Activated naive CD8-positive, alpha-beta T cell treated with anti-CD3 and anti-CD28 coated beads, Interleukin-2, amount 50 U/mL, for 24 hours (primary cell): Measurements from ENCODE around the gene ZBTB34.

Experiments
- ATAC-seq: fragments of 150-1000 bp; cut with Tn5 transposase; one replicate; pipeline ENCODE4 v1.10.0; 2021
- DNase-seq: peaks from one replicate; pipeline ENCODE4 v3.0.0; 2021
- H3K27ac Mint-ChIP-seq: one replicate; pipeline ENCODE4 v1.8.0; 2021; ENCODE audit warnings: mild to moderate bottlenecking, mixed read lengths
- H3K27me3 Mint-ChIP-seq: one replicate; pipeline ENCODE4 v1.8.0; 2021; ENCODE audit warnings: mixed read lengths
- H3K36me3 Mint-ChIP-seq: one replicate; pipeline ENCODE4 v1.8.0; 2021; ENCODE audit warnings: low read depth, mixed read lengths
- H3K4me1 Mint-ChIP-seq: one replicate; pipeline ENCODE4 v1.8.0; 2021; ENCODE audit warnings: mixed read lengths
- H3K4me3 Mint-ChIP-seq: one replicate; pipeline ENCODE4 v1.8.0; 2021; ENCODE audit warnings: mild to moderate bottlenecking, moderate library complexity, mixed read lengths
- H3K9me3 Mint-ChIP-seq: one replicate; pipeline ENCODE4 v1.8.0; 2021; ENCODE audit warnings: mixed read lengths

Gene ZBTB34

DNA sequence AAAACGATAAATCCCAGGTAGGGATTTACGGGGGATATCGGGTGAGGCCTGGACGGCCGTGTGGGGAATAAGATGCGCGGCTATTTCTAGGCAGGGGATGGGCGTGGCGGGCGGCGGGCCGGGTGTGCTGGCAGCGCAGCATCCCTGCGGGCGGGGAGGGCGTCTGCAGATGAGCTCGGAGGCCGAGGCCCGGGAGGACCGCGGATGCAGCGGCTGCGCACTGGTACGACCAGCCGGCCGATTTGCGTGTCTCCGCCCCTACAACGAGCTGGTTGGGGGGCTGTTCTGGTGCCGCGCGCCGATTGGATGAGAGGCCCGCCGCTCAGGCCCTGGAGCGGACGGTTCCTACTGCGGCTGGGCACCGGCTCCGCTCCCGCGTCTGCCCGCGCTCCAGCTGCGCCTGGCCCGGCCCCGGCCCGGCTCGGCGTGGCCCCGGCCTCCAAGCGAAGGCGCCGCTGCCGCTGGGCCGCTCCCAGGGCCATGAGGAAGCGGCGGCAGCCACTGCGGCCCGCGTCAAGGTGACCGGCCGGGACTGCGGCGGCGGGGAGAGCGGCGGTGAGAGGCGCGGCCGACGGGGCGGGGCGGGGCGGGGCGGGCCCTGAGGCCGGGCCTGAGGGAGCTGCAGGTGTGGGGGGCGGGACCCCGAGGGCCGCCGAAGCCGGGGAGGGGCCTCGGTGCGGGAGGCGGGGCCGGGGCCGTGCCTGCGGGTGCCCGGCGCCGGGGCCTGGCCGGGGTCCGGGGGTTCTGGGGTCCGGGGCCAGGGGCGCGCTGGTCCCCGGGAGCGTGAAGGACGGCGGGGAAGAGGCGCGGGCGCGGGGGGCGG, 54.2 kb downstream of the ZBTB34 start, which contains the start of gene RALGPS1:
RALGPS1 (plus strand) TSS at position 325 of the 823 bp plus-strand sequence. CDS start 47,508 bp downstream, outside the sequence.
- peaks cover 9% of the 10 kb centered on the region for H3K9me3 Mint-ChIP-seq
- no peak within 1 kb of the TSS for H3K27ac Mint-ChIP-seq
- DNase-seq (peak; percentile 91), ATAC-seq (peak; percentile 99)
- H3K4me1 Mint-ChIP-seq = peaks cover 8% of the 10 kb centered on the region
- H3K27me3 Mint-ChIP-seq = peaks cover 9% of the 10 kb centered on the region
- H3K4me3 Mint-ChIP-seq = peak within 1 kb of the TSS; percentile 65
- H3K36me3 Mint-ChIP-seq = no peaks in the 10 kb centered on the region

- peak; percentile 37 for DNase-seq
- Mint-ChIP-seq H3K9me3 (peaks cover 9% of the 10 kb centered on the region), H3K27me3 (peaks cover 9% of the 10 kb centered on the region), H3K36me3 (no peaks in the 10 kb centered on the region), H3K27ac (no peak overlapping the region), H3K4me3 (peak overlapping the region; percentile 65), H3K4me1 (peaks cover 8% of the 10 kb centered on the region)
- no peak for ATAC-seq
Observed at GRCh38 chr9:126915281-126915816, 54.9 kb downstream of the ZBTB34 start.

- no peaks in the 10 kb centered on the region for H3K36me3 Mint-ChIP-seq
- peaks cover 8% of the 10 kb centered on the region for H3K4me1 Mint-ChIP-seq
- peaks cover 9% of the 10 kb centered on the region for H3K27me3 Mint-ChIP-seq
- no peak for ATAC-seq
- H3K4me3 Mint-ChIP-seq = peak overlapping the region; percentile 65
- DNase-seq = no peak
- H3K9me3 Mint-ChIP-seq = peaks cover 8% of the 10 kb centered on the region
- H3K27ac Mint-ChIP-seq = no peak overlapping the region
Observed at GRCh38 chr9:126915846-126916543, 55.6 kb downstream of the ZBTB34 start.

GRCh38 chr9:126916909-126917308, 56.5 kb downstream of the ZBTB34 start:
- Mint-ChIP-seq H3K27ac (no peak overlapping the region), H3K9me3 (peaks cover 3% of the 10 kb centered on the region), H3K4me1 (peaks cover 8% of the 10 kb centered on the region), H3K36me3 (no peaks in the 10 kb centered on the region), H3K4me3 (no peak overlapping the region), H3K27me3 (peaks cover 5% of the 10 kb centered on the region)
- DNase-seq (no peak), ATAC-seq (no peak)

DNA sequence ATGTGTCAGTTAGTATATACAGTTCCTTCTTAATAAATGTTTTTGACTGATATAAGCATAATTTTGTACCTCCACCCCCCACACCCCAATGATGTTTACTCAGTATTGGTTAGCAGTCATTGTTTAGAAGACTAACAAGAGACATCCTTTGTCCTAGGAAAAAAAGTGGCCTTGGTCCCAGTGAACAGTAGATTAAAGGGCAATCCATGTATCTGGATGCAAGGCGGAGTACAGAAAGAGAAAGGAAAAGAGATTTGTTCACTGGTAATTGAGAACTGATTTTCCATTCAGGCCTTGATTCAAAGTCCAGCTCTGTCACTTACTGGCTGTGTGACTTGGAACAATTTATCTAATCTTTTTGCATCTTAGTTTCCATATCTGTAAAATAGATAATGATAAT, 58.8 kb downstream of the ZBTB34 start:
- Mint-ChIP-seq H3K9me3 (no peaks in the 10 kb centered on the region), H3K27me3 (peaks cover 2% of the 10 kb centered on the region), H3K4me1 (peaks cover 8% of the 10 kb centered on the region), H3K27ac (no peak overlapping the region), H3K36me3 (no peaks in the 10 kb centered on the region), H3K4me3 (no peak overlapping the region)
- ATAC-seq (no peak), DNase-seq (no peak)

GRCh38 chr9:126925876-126926275, 65.4 kb downstream of the ZBTB34 start:
- Mint-ChIP-seq H3K9me3 (no peaks in the 10 kb centered on the region), H3K4me3 (no peak overlapping the region), H3K27ac (no peak overlapping the region), H3K4me1 (no peaks in the 10 kb centered on the region), H3K27me3 (no peaks in the 10 kb centered on the region), H3K36me3 (no peaks in the 10 kb centered on the region)
- DNase-seq (no peak), ATAC-seq (no peak)

DNA sequence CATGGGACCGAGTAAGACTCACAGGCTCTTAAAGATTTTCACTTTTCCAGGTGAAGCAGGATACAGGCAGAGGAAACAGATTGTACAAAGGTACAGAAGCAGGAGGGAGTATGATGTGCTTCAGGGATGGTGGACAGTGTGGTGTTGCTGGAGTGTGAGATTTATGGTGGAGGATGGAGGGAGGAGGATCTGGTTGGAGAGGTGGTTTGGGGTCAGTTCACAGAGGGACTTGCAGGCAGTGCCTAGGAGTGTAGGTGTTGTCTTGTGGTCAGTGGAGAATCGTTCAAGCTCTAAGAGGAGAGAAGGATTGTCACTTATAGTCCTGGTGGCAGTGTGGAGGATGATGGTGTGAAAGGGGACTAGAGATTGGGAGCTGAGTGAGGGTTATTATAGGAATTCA, 65.9 kb downstream of the ZBTB34 start:
- DNase-seq (no peak), ATAC-seq (no peak)
- no peak overlapping the region for H3K4me3 Mint-ChIP-seq
- H3K27ac Mint-ChIP-seq = no peak overlapping the region
- no peaks in the 10 kb centered on the region for H3K9me3 Mint-ChIP-seq
- no peaks in the 10 kb centered on the region for H3K27me3 Mint-ChIP-seq
- H3K4me1 Mint-ChIP-seq = no peaks in the 10 kb centered on the region
- H3K36me3 Mint-ChIP-seq = no peaks in the 10 kb centered on the region

GRCh38 chr9:126927419-126927818, 67.0 kb downstream of the ZBTB34 start:
- DNase-seq (no peak), ATAC-seq (no peak)
- Mint-ChIP-seq H3K36me3 (no peaks in the 10 kb centered on the region), H3K27ac (no peak overlapping the region), H3K4me3 (no peak overlapping the region), H3K4me1 (no peaks in the 10 kb centered on the region), H3K9me3 (no peaks in the 10 kb centered on the region), H3K27me3 (no peaks in the 10 kb centered on the region)

DNA sequence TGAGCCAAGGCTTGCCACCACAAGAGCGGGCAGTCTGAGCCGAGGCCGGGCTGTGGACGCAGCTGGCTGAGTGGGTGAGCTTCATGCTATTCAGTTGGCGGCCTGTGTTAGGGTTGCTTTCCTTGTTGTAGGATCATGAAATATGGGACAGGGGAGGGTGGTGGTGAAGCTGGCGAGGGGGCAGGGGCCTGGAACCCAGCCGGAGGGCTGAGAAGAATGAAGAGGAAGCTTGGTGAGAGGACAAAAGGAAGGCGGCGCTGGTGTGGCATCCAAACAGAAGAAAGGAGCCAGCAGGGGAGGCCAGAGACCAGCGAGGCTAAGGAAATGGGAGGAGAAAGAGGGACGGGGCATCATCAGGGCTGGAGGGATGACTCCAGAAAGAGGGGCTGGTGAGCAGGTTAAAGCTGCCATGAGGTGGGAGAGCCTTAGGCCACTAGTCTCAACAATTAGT, 72.5 kb downstream of the ZBTB34 start:
- no peak overlapping the region for H3K4me3 Mint-ChIP-seq
- no peaks in the 10 kb centered on the region for H3K36me3 Mint-ChIP-seq
- no peaks in the 10 kb centered on the region for H3K4me1 Mint-ChIP-seq
- ATAC-seq (no peak), DNase-seq (no peak)
- no peak overlapping the region for H3K27ac Mint-ChIP-seq
- H3K27me3 Mint-ChIP-seq = no peaks in the 10 kb centered on the region
- no peaks in the 10 kb centered on the region for H3K9me3 Mint-ChIP-seq

- H3K27me3 Mint-ChIP-seq = no peaks in the 10 kb centered on the region
- no peaks in the 10 kb centered on the region for H3K4me1 Mint-ChIP-seq
- no peaks in the 10 kb centered on the region for H3K9me3 Mint-ChIP-seq
- H3K27ac Mint-ChIP-seq = no peak overlapping the region
- no peaks in the 10 kb centered on the region for H3K36me3 Mint-ChIP-seq
- H3K4me3 Mint-ChIP-seq = no peak overlapping the region
- DNase-seq = no peak
- ATAC-seq = no peak
Observed at GRCh38 chr9:126933334-126933980, 73.0 kb downstream of the ZBTB34 start.

GRCh38 chr9:126934441-126934840, 74.0 kb downstream of the ZBTB34 start:
- ATAC-seq (no peak), DNase-seq (no peak)
- Mint-ChIP-seq H3K36me3 (no peaks in the 10 kb centered on the region), H3K4me1 (no peaks in the 10 kb centered on the region), H3K27me3 (no peaks in the 10 kb centered on the region), H3K9me3 (no peaks in the 10 kb centered on the region), H3K27ac (no peak overlapping the region), H3K4me3 (no peak overlapping the region)
